BLaER1 treated with 17β-estradiol and CSF1 and Interleukin-3, amounts not matched to agents 10 nM and 100 nM (cell line): ENCODE data around the gene TTC39B.

ENCODE experiments used
- H3K27ac ChIP-seq, 11 experiments: shearing (Covaris generic); formaldehyde crosslinking; 2 replicates each; pipeline ENCODE4 v1.8.1; 2022
- H3K27me3 ChIP-seq, 11 experiments: shearing (Covaris generic); formaldehyde crosslinking; 2 replicates each; pipeline ENCODE4 v1.8.1; 2022
- H3K36me3 ChIP-seq, 11 experiments: shearing (Covaris generic); formaldehyde crosslinking; 2 replicates each; pipeline ENCODE4 v1.8.1; 2022
- H3K4me1 ChIP-seq, 10 experiments: shearing (Covaris generic); formaldehyde crosslinking; 2 replicates each; pipeline ENCODE4 v1.8.1; 2022
- H3K4me2 ChIP-seq, 11 experiments: shearing (Covaris generic); formaldehyde crosslinking; 2 replicates each; pipeline ENCODE4 v1.8.1; 2022
- H3K4me3 ChIP-seq, 10 experiments: shearing (Covaris generic); formaldehyde crosslinking; 2 replicates each; pipeline ENCODE4 v1.8.1; 2022
- H3K9ac ChIP-seq, 11 experiments: shearing (Covaris generic); formaldehyde crosslinking; 2 replicates each; pipeline ENCODE4 v1.8.1; 2022
- H3K9me3 ChIP-seq, 11 experiments: shearing (Covaris generic); formaldehyde crosslinking; replicated peaks in 1 of 11; 2 replicates each; pipeline ENCODE4 v1.8.1; 2022
- H4K20me1 ChIP-seq, 11 experiments: shearing (Covaris generic); formaldehyde crosslinking; 2 replicates each; pipeline ENCODE4 v1.8.1; 2022
- Cebpa-rat ChIP-seq, 11 experiments: shearing (Covaris generic); IDR thresholded peaks; 2 replicates each; pipeline ENCODE4 v1.8.1; 2022

TTC39B gene

DNA sequence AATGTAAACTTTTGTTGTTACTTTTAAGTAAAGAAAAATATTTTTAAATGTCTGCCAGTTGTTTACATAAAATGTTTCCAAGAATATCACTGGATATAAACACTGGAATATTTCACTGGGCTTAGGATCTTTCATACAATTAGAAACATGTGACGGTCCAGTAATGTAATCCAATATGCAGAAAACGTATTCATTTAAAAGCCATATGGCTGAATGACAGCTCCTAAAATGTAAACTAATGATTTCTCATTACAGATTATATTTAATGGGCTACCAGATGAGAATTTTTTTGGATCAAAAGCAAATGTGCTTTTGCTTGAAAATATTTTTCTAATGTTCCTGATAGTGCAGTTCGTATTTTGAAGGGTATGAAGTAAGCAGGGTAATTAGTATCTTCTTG, 124.3 kb downstream of the TTC39B start:
- Histone ChIP-seq H3K4me2 (no peak overlapping the region), H4K20me1 (no peaks in the 10 kb centered on the region), H3K9me3 (no peaks in the 10 kb centered on the region), H3K4me3 (no peak overlapping the region), H3K27ac (no peak overlapping the region), H3K4me1 (no peaks in the 10 kb centered on the region), H3K36me3 (no peaks in the 10 kb centered on the region), H3K9ac (no peak overlapping the region), H3K27me3 (no peaks in the 10 kb centered on the region)
- no peak for TF ChIP-seq Cebpa-rat (IDR thresholded peaks at IDR 0.05)

GRCh38 chr9:15182101-15182551, 124.9 kb downstream of the TTC39B start:
- H3K4me2 ChIP-seq = no peak overlapping the region
- no peaks in the 10 kb centered on the region for H3K4me1 ChIP-seq
- H3K9ac ChIP-seq = no peak overlapping the region
- H3K36me3 ChIP-seq = no peaks in the 10 kb centered on the region
- no peaks in the 10 kb centered on the region for H3K9me3 ChIP-seq
- H3K27ac ChIP-seq = no peak overlapping the region
- no peaks in the 10 kb centered on the region for H4K20me1 ChIP-seq
- no peaks in the 10 kb centered on the region for H3K27me3 ChIP-seq
- TF ChIP-seq Cebpa-rat (IDR thresholded peaks at IDR 0.05) = no peak
- H3K4me3 ChIP-seq = no peak overlapping the region

DNA sequence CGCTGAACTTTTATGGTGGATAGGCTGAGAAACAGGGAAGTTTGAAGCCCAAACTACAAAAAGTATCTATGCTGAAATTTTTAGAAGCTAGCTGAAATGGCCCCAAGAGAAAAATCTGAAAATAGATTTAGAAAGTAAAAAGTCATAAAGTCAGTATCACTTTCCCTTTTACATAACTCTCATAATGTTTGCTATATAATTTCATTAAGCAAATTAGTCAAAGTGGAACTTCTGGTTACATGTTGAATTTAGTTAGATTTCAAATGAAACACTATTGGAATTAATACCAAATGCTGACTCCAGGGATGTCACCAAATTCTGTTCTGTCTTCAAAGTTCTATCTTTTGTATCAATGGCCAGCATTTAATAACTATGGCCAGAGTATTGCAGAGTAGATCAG, 126.9 kb downstream of the TTC39B start:
- Histone ChIP-seq H3K4me2 (no peak overlapping the region), H4K20me1 (no peaks in the 10 kb centered on the region), H3K36me3 (no peaks in the 10 kb centered on the region), H3K4me3 (no peak overlapping the region), H3K4me1 (no peaks in the 10 kb centered on the region), H3K9ac (no peak overlapping the region), H3K27me3 (no peaks in the 10 kb centered on the region), H3K27ac (no peak overlapping the region), H3K9me3 (no peaks in the 10 kb centered on the region; a peak in 1 of 22 replicates)
- no peak for TF ChIP-seq Cebpa-rat (IDR thresholded peaks at IDR 0.05)

DNA sequence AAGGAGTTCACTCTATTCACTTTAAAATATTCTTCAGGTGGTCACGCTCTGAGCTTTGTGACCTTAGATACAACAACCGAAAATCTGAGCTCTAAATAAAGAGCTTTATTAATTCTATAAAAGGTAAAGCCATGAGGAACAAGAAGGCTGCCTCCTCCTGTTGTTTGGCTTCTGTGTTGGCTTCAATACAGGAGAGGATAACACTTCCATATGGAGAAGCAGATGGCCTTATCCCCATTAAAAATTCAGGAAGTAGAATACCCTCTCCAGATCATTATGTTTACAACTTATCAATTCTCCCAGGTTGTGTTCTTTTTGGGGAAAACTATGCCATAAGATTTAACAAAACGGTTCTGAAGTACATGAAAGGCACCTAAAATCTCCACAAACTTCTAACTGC, 128.4 kb downstream of the TTC39B start:
- no peak overlapping the region for H3K27ac ChIP-seq
- no peaks in the 10 kb centered on the region for H3K36me3 ChIP-seq
- no peak overlapping the region for H3K9ac ChIP-seq
- no peaks in the 10 kb centered on the region for H3K4me1 ChIP-seq
- no peaks in the 10 kb centered on the region for H3K27me3 ChIP-seq
- no peak overlapping the region for H3K4me3 ChIP-seq
- no peak overlapping the region for H3K4me2 ChIP-seq
- no peaks in the 10 kb centered on the region; a peak in 1 of 22 replicates for H3K9me3 ChIP-seq
- no peaks in the 10 kb centered on the region for H4K20me1 ChIP-seq
- no peak for TF ChIP-seq Cebpa-rat (IDR thresholded peaks at IDR 0.05)

DNA sequence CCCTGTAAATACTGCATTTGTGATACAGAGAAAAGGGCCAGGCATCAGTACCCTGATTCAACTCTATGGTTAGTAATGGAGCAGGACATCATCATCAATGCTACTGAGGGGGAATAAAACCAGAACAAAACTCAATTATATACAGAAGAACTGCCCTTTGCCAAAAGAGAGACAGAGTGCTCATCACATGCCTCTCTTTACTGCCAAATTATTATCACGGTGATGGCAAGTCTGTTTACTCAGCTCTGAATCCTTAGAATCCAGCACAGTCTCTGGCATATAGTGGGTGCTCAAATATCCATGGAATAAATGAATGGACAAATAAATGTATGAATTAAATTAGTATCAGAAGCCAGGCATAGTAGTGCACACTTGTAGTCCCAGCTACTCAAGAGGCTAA, 130.2 kb downstream of the TTC39B start:
- Histone ChIP-seq H3K4me1 (no peaks in the 10 kb centered on the region), H3K9ac (no peak overlapping the region), H3K27ac (no peak overlapping the region), H3K36me3 (no peaks in the 10 kb centered on the region), H4K20me1 (no peaks in the 10 kb centered on the region), H3K4me3 (no peak overlapping the region), H3K27me3 (no peaks in the 10 kb centered on the region), H3K9me3 (no peaks in the 10 kb centered on the region; a peak in 1 of 22 replicates), H3K4me2 (no peak overlapping the region)
- TF ChIP-seq Cebpa-rat (IDR thresholded peaks at IDR 0.05) = no peak

DNA sequence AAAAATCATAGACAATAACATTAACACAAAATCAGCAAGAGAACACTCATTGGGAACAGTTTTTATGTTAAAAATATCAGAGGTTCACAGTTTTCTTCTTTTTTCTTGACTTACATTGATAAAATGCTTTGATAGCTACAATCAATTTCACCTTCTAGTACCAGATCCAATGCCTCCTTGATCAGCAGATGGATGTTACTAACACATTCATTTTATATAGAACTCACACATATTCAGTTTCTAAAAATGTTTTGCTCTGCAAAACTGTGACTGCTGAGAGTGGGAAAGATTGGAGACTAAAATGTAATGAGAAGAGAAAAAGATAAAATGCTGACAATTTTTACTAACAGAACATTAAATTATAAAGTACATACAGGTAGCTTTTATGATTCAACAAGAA, 143.1 kb downstream of the TTC39B start:
- Histone ChIP-seq H3K27me3 (no peaks in the 10 kb centered on the region; a peak in 1 of 22 replicates), H4K20me1 (no peaks in the 10 kb centered on the region), H3K4me2 (no peak overlapping the region), H3K9ac (no peak overlapping the region), H3K9me3 (no peaks in the 10 kb centered on the region; a peak in 1 of 22 replicates), H3K36me3 (no peaks in the 10 kb centered on the region), H3K4me3 (no peak overlapping the region), H3K4me1 (no peaks in the 10 kb centered on the region), H3K27ac (no peak overlapping the region)
- TF ChIP-seq Cebpa-rat (IDR thresholded peaks at IDR 0.05) = no peak

GRCh38 chr9:15161753-15162152, 145.3 kb downstream of the TTC39B start:
- no peak overlapping the region for H3K9ac ChIP-seq

GRCh38 chr9:15160673-15161072, 146.3 kb downstream of the TTC39B start:
- no peak overlapping the region for H3K4me2 ChIP-seq
- H3K36me3 ChIP-seq = no peaks in the 10 kb centered on the region
- no peaks in the 10 kb centered on the region; a peak in 1 of 22 replicates for H3K27me3 ChIP-seq
- no peak overlapping the region for H3K9ac ChIP-seq
- no peak overlapping the region for H3K27ac ChIP-seq
- no peak overlapping the region for H3K4me3 ChIP-seq
- no peak for TF ChIP-seq Cebpa-rat (IDR thresholded peaks at IDR 0.05)
- peaks cover 0 to 16% (median 10%) of the 10 kb centered on the region in 10 experiments; a peak in 17 of 20 replicates for H3K4me1 ChIP-seq
- no peaks in the 10 kb centered on the region; a peak in 2 of 22 replicates for H3K9me3 ChIP-seq
- H4K20me1 ChIP-seq = no peaks in the 10 kb centered on the region

More at GRCh38 chr9:15161753-15162152, 145.3 kb downstream of the TTC39B start:
- TF ChIP-seq Cebpa-rat (IDR thresholded peaks at IDR 0.05) = no peak
- H3K4me2 ChIP-seq = no peak overlapping the region
- H3K4me1 ChIP-seq = peaks cover 0 to 6% (median 0%) of the 10 kb centered on the region in 10 experiments; a peak in 1 of 20 replicates
- no peaks in the 10 kb centered on the region for H4K20me1 ChIP-seq
- H3K27ac ChIP-seq = no peak overlapping the region
- H3K9me3 ChIP-seq = no peaks in the 10 kb centered on the region; a peak in 2 of 22 replicates
- H3K27me3 ChIP-seq = no peaks in the 10 kb centered on the region; a peak in 1 of 22 replicates
- H3K4me3 ChIP-seq = no peak overlapping the region
- H3K36me3 ChIP-seq = no peaks in the 10 kb centered on the region

GRCh38 chr9:15158064-15158463, 149.0 kb downstream of the TTC39B start:
- Histone ChIP-seq H3K9ac (no peak overlapping the region), H3K4me2 (no peak overlapping the region), H3K4me1 (peaks cover 0 to 23% (median 10%) of the 10 kb centered on the region in 10 experiments; a peak in 17 of 20 replicates), H4K20me1 (no peaks in the 10 kb centered on the region), H3K9me3 (no peaks in the 10 kb centered on the region; a peak in 1 of 22 replicates), H3K4me3 (no peak overlapping the region), H3K27me3 (no peaks in the 10 kb centered on the region; a peak in 1 of 22 replicates), H3K36me3 (no peaks in the 10 kb centered on the region), H3K27ac (no peak overlapping the region)
- TF ChIP-seq Cebpa-rat (IDR thresholded peaks at IDR 0.05) = no peak

GRCh38 chr9:15157381-15157780, 149.6 kb downstream of the TTC39B start:
- Histone ChIP-seq H3K9me3 (no peaks in the 10 kb centered on the region; a peak in 1 of 22 replicates), H3K36me3 (no peaks in the 10 kb centered on the region), H3K4me1 (peaks cover 0 to 23% (median 10%) of the 10 kb centered on the region in 10 experiments; a peak in 17 of 20 replicates), H3K27ac (no peak overlapping the region), H3K9ac (no peak overlapping the region), H3K4me3 (no peak overlapping the region), H3K27me3 (no peaks in the 10 kb centered on the region; a peak in 1 of 22 replicates), H3K4me2 (no peak overlapping the region), H4K20me1 (no peaks in the 10 kb centered on the region)
- no peak for TF ChIP-seq Cebpa-rat (IDR thresholded peaks at IDR 0.05)
